ENCODE data around the gene CAPRIN2.
A peak's percentile ranks its signal among the peaks of the same experiment; 100 is the strongest.

Gene CAPRIN2

GRCh38 chr12:30754750-30755394, at the start of gene CAPRIN2:
Gene CAPRIN2, minus strand, starts transcription at chr12:30754951. Its CDS starts 1,431 bp downstream, at chr12:30753520.
- Histone ChIP-seq H3K36me3 (ENCODE audit: control insufficient read depth, insufficient read depth, low read length) (peaks cover 14% of the 10 kb centered on the region), H3K4me3 (ENCODE audit: low read depth, low read length) (peak within 1 kb of the TSS; percentile 82), H3K4me1 (ENCODE audit: control insufficient read depth, insufficient read depth, low read length) (peaks cover 24% of the 10 kb centered on the region), H3K27ac (ENCODE audit: low read depth, low read length) (peak within 1 kb of the TSS; percentile 90), H3K9ac (ENCODE audit: low read depth, low read length) (peak within 1 kb of the TSS; percentile 61), H3K27me3 (ENCODE audit: control insufficient read depth, insufficient read depth, low read length) (no peaks in the 10 kb centered on the region), H3K9me3 (ENCODE audit: control insufficient read depth, insufficient read depth, low read length) (no peaks in the 10 kb centered on the region)

GRCh38 chr12:30797689-30798088, 42.9 kb upstream of the CAPRIN2 start:
- peaks cover 2% of the 10 kb centered on the region for H3K9me3 ChIP-seq (ENCODE audit: control insufficient read depth, insufficient read depth, low read length)
- H3K4me3 ChIP-seq (ENCODE audit: low read depth, low read length): no peak overlapping the region
- peaks cover 15% of the 10 kb centered on the region for H3K27me3 ChIP-seq (ENCODE audit: control insufficient read depth, insufficient read depth, low read length)
- no peak overlapping the region for H3K9ac ChIP-seq (ENCODE audit: low read depth, low read length)
- no peak overlapping the region for H3K27ac ChIP-seq (ENCODE audit: low read depth, low read length)
- H3K36me3 ChIP-seq (ENCODE audit: control insufficient read depth, insufficient read depth, low read length): peaks cover 5% of the 10 kb centered on the region; the same call in 1 of the 2 replicates
- H3K4me1 ChIP-seq (ENCODE audit: control insufficient read depth, insufficient read depth, low read length): peaks cover 20% of the 10 kb centered on the region

- Histone ChIP-seq H3K4me3 (ENCODE audit: low read depth, low read length) (peak overlapping the region; percentile 64), H3K9ac (ENCODE audit: low read depth, low read length) (no peak overlapping the region), H3K36me3 (ENCODE audit: control insufficient read depth, insufficient read depth, low read length) (peaks cover 5% of the 10 kb centered on the region; the same call in 1 of the 2 replicates), H3K4me1 (ENCODE audit: control insufficient read depth, insufficient read depth, low read length) (peaks cover 28% of the 10 kb centered on the region), H3K27ac (ENCODE audit: low read depth, low read length) (peak overlapping the region; percentile 94), H3K27me3 (ENCODE audit: control insufficient read depth, insufficient read depth, low read length) (peaks cover 15% of the 10 kb centered on the region), H3K9me3 (ENCODE audit: control insufficient read depth, insufficient read depth, low read length) (no peaks in the 10 kb centered on the region)
Measured at GRCh38 chr12:30796891-30797371, 42.2 kb upstream of the CAPRIN2 start.

GRCh38 chr12:30796313-30796780, 41.6 kb upstream of the CAPRIN2 start:
- Histone ChIP-seq H3K4me1 (ENCODE audit: control insufficient read depth, insufficient read depth, low read length) (peaks cover 28% of the 10 kb centered on the region), H3K27me3 (ENCODE audit: control insufficient read depth, insufficient read depth, low read length) (peaks cover 15% of the 10 kb centered on the region), H3K27ac (ENCODE audit: low read depth, low read length) (peak overlapping the region; percentile 94), H3K4me3 (ENCODE audit: low read depth, low read length) (peak overlapping the region; percentile 64), H3K9ac (ENCODE audit: low read depth, low read length) (peak overlapping the region; percentile 53), H3K9me3 (ENCODE audit: control insufficient read depth, insufficient read depth, low read length) (no peaks in the 10 kb centered on the region), H3K36me3 (ENCODE audit: control insufficient read depth, insufficient read depth, low read length) (peaks cover 5% of the 10 kb centered on the region; the same call in 1 of the 2 replicates)

GRCh38 chr12:30795410-30796312, 40.9 kb upstream of the CAPRIN2 start:
- Histone ChIP-seq H3K27ac (ENCODE audit: low read depth, low read length) (peak overlapping the region; percentile 94), H3K9me3 (ENCODE audit: control insufficient read depth, insufficient read depth, low read length) (no peaks in the 10 kb centered on the region), H3K27me3 (ENCODE audit: control insufficient read depth, insufficient read depth, low read length) (peaks cover 15% of the 10 kb centered on the region), H3K36me3 (ENCODE audit: control insufficient read depth, insufficient read depth, low read length) (peaks cover 5% of the 10 kb centered on the region; the same call in 1 of the 2 replicates), H3K4me3 (ENCODE audit: low read depth, low read length) (peak overlapping the region; percentile 64), H3K9ac (ENCODE audit: low read depth, low read length) (peak overlapping the region; percentile 53), H3K4me1 (ENCODE audit: control insufficient read depth, insufficient read depth, low read length) (peaks cover 28% of the 10 kb centered on the region)

- Histone ChIP-seq H3K9me3 (ENCODE audit: control insufficient read depth, insufficient read depth, low read length) (no peaks in the 10 kb centered on the region), H3K27me3 (ENCODE audit: control insufficient read depth, insufficient read depth, low read length) (peaks cover 15% of the 10 kb centered on the region), H3K36me3 (ENCODE audit: control insufficient read depth, insufficient read depth, low read length) (no peaks in the 10 kb centered on the region), H3K27ac (ENCODE audit: low read depth, low read length) (peak overlapping the region; percentile 94), H3K9ac (ENCODE audit: low read depth, low read length) (peak overlapping the region; percentile 23; the same call in 1 of the 2 replicates), H3K4me1 (ENCODE audit: control insufficient read depth, insufficient read depth, low read length) (peaks cover 28% of the 10 kb centered on the region), H3K4me3 (ENCODE audit: low read depth, low read length) (peak overlapping the region; percentile 64)
Measured at GRCh38 chr12:30794591-30795409, 40.0 kb upstream of the CAPRIN2 start.

GRCh38 chr12:30794020-30794419, 39.3 kb upstream of the CAPRIN2 start:
- Histone ChIP-seq H3K9ac (ENCODE audit: low read depth, low read length) (no peak overlapping the region), H3K4me1 (ENCODE audit: control insufficient read depth, insufficient read depth, low read length) (peaks cover 28% of the 10 kb centered on the region), H3K27ac (ENCODE audit: low read depth, low read length) (no peak overlapping the region), H3K9me3 (ENCODE audit: control insufficient read depth, insufficient read depth, low read length) (no peaks in the 10 kb centered on the region), H3K36me3 (ENCODE audit: control insufficient read depth, insufficient read depth, low read length) (no peaks in the 10 kb centered on the region), H3K27me3 (ENCODE audit: control insufficient read depth, insufficient read depth, low read length) (peaks cover 15% of the 10 kb centered on the region), H3K4me3 (ENCODE audit: low read depth, low read length) (no peak overlapping the region)

- H3K9ac ChIP-seq (ENCODE audit: low read depth, low read length): no peak overlapping the region
- H3K27me3 ChIP-seq (ENCODE audit: control insufficient read depth, insufficient read depth, low read length): peaks cover 15% of the 10 kb centered on the region
Measured at GRCh38 chr12:30792648-30793499, 38.1 kb upstream of the CAPRIN2 start.

GRCh38 chr12:30792085-30792484, 37.3 kb upstream of the CAPRIN2 start:
- Histone ChIP-seq H3K4me3 (ENCODE audit: low read depth, low read length) (no peak overlapping the region), H3K27ac (ENCODE audit: low read depth, low read length) (no peak overlapping the region), H3K9ac (ENCODE audit: low read depth, low read length) (no peak overlapping the region), H3K27me3 (ENCODE audit: control insufficient read depth, insufficient read depth, low read length) (peaks cover 9% of the 10 kb centered on the region), H3K4me1 (ENCODE audit: control insufficient read depth, insufficient read depth, low read length) (peaks cover 28% of the 10 kb centered on the region), H3K9me3 (ENCODE audit: control insufficient read depth, insufficient read depth, low read length) (no peaks in the 10 kb centered on the region), H3K36me3 (ENCODE audit: control insufficient read depth, insufficient read depth, low read length) (no peaks in the 10 kb centered on the region)

More at GRCh38 chr12:30792648-30793499, 38.1 kb upstream of the CAPRIN2 start:
- no peaks in the 10 kb centered on the region for H3K36me3 ChIP-seq (ENCODE audit: control insufficient read depth, insufficient read depth, low read length)
- no peak overlapping the region for H3K4me3 ChIP-seq (ENCODE audit: low read depth, low read length)
- H3K9me3 ChIP-seq (ENCODE audit: control insufficient read depth, insufficient read depth, low read length): no peaks in the 10 kb centered on the region
- H3K4me1 ChIP-seq (ENCODE audit: control insufficient read depth, insufficient read depth, low read length): peaks cover 28% of the 10 kb centered on the region
- H3K27ac ChIP-seq (ENCODE audit: low read depth, low read length): peak overlapping the region; percentile 87
